Esophagus muscularis mucosa (tissue), 2 donors: ENCODE data around the gene KAT2B.

Experiments used
- POLR2A ChIP-seq: fragments of 450-650 bp; IDR thresholded peaks from one replicate; pipeline ENCODE4 v1.6.1; 2017; ENCODE audit warnings: antibody characterized with exemption, moderate library complexity, mild to moderate bottlenecking, low read depth
- POLR2AphosphoS5 ChIP-seq, 2 donors: sonication (generic); formaldehyde crosslinking; IDR thresholded peaks; one replicate each; pipeline ENCODE4 v1.6.1; 2017; ENCODE audit warnings: antibody characterized with exemption in 2 of 2

DNA sequence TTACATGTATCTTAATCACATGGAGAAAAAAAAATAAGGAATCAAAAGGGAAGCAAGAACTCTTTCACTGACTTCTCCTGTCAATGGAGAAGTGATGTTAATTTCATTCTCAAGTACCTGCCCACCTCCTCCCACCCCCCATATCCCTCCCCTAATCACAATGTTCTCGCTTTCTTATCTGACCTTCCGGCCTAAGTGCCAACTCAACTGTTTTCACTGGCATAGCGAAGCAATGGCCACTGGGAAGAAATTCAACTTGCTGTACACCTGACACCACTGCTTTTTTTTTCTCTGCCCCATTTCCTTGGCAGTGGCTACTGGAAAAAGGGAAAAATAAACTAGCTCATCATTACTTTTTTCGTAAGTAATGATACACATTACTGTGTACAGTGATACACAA is 142.0 kb downstream of the KAT2B start:
- no peak for TF ChIP-seq POLR2AphosphoS5 (IDR thresholded peaks at IDR 0.05)
- TF ChIP-seq POLR2A = no peak
